OCI-LY7 (cell line): ENCODE measurements around the gene ZIM2.

Experiments used
- EZH2phosphoT487 ChIP-seq: fragments of 200-600 bp; sonication (generic); IDR thresholded peaks from 2 replicates; pipeline ENCODE4 v1.6.1; 2018; ENCODE audit warnings: low read depth, borderline replicate concordance, mild to moderate bottlenecking, mixed run types, antibody characterized with exemption, low read length, moderate library complexity, mixed read lengths
- TF ChIP-seq, protein P1 (sequence below): fragments of 200-600 bp; sonication (generic); conservative IDR thresholded peaks from 2 replicates; pipeline ENCODE4 v1.5.1; 2014; ENCODE audit warnings: mild to moderate bottlenecking, antibody characterized with exemption, low read length, moderate library complexity, mixed read lengths

DNA sequence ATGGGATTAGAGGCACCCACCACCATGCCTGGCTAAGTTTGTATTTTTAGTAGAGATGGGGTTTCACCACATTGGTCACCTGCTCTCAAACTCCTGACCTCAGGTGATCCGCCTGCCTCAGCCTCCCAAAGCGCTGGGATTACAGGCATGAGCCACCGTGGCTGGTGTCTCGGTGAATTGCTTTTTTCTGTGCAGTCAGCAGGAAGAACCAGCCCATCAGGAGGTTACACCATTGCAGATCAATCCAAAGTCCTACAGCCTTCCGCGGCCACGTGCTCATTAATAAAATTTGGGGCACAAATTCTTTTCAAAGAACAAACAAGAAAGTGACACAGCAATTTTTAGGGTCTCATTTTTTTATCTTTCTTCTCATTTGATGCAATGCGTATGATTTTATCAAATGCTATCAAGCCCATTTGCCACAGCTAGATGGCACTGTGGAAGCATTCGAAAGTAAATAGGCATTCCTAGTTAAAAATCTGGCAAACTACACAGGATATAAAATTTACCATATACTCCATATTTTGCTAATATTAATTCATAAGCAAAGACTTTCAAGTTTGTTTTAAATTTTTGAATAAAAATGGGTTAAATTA lies 114.6 kb downstream of the ZIM2 start:
- TF ChIP-seq, protein P1, sequence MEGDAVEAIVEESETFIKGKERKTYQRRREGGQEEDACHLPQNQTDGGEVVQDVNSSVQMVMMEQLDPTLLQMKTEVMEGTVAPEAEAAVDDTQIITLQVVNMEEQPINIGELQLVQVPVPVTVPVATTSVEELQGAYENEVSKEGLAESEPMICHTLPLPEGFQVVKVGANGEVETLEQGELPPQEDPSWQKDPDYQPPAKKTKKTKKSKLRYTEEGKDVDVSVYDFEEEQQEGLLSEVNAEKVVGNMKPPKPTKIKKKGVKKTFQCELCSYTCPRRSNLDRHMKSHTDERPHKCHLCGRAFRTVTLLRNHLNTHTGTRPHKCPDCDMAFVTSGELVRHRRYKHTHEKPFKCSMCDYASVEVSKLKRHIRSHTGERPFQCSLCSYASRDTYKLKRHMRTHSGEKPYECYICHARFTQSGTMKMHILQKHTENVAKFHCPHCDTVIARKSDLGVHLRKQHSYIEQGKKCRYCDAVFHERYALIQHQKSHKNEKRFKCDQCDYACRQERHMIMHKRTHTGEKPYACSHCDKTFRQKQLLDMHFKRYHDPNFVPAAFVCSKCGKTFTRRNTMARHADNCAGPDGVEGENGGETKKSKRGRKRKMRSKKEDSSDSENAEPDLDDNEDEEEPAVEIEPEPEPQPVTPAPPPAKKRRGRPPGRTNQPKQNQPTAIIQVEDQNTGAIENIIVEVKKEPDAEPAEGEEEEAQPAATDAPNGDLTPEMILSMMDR, result peak; percentile 60
- no peak for TF ChIP-seq EZH2phosphoT487
